ENCODE measurements around the gene RTTN.

The RTTN gene

GRCh38 chr18:70074116-70074515 lies 131.4 kb downstream of the RTTN start:
- no peak for TF ChIP-seq CTCF (IDR thresholded peaks at IDR 0.05; ENCODE audit: control extremely low read depth, extremely low read depth, low read depth, missing control alignments)
- DNase-seq (ENCODE audit: extremely low spot score), result no peak
- ChIA-PET CTCF (no interaction called here), POLR2A (no interaction called here)

GRCh38 chr18:70073432-70073831 lies 132.1 kb downstream of the RTTN start:
- TF ChIP-seq CTCF (IDR thresholded peaks at IDR 0.05; ENCODE audit: control extremely low read depth, extremely low read depth, low read depth, missing control alignments), result no peak
- DNase-seq (ENCODE audit: extremely low spot score), result no peak
- ChIA-PET CTCF (no interaction called here), POLR2A (no interaction called here)

- DNase-seq (ENCODE audit: extremely low spot score), result no peak
- peak; percentile 50 for TF ChIP-seq CTCF (IDR thresholded peaks at IDR 0.05; ENCODE audit: control extremely low read depth, extremely low read depth, low read depth, missing control alignments)
- ChIA-PET CTCF (interaction anchor here (1.3 to 1.7 kb wide), 4 partner anchors 9 to 436 kb away, joined by 3 to 4 read pairs (median 4); no protein-coding TSS in a partner anchor), POLR2A (no interaction called here)
These were observed 132.8 kb downstream of the RTTN start for GRCh38 chr18:70072678-70073077.

GRCh38 chr18:70069965-70070364 lies 135.5 kb downstream of the RTTN start:
- ChIA-PET POLR2A (no interaction called here), CTCF (interaction anchor here (1.3 to 2.8 kb wide), 4 partner anchors 10 to 55 kb away, joined by 4 to 12 read pairs (median 4); no protein-coding TSS in a partner anchor)
- DNase-seq (ENCODE audit: extremely low spot score), result no peak
- no peak for TF ChIP-seq CTCF (IDR thresholded peaks at IDR 0.05; ENCODE audit: control extremely low read depth, extremely low read depth, low read depth, missing control alignments)

- CTCF ChIA-PET, result interaction anchor here (1.4 to 2.8 kb wide), 4 partner anchors 10 to 54 kb away, joined by 4 to 12 read pairs (median 4); no protein-coding TSS in a partner anchor
- no peak for DNase-seq (ENCODE audit: extremely low spot score)
- TF ChIP-seq CTCF (IDR thresholded peaks at IDR 0.05; ENCODE audit: control extremely low read depth, extremely low read depth, low read depth, missing control alignments), result no peak
- POLR2A ChIA-PET, result no interaction called here
These were observed 136.1 kb downstream of the RTTN start for GRCh38 chr18:70069382-70069781.

GRCh38 chr18:70068981-70069380 lies 136.5 kb downstream of the RTTN start:
- CTCF ChIA-PET, result interaction anchor here (1.3 to 1.7 kb wide), 3 partner anchors 9 to 15 kb away, joined by 3 to 4 read pairs (median 4); no protein-coding TSS in a partner anchor
- no peak for TF ChIP-seq CTCF (IDR thresholded peaks at IDR 0.05; ENCODE audit: control extremely low read depth, extremely low read depth, low read depth, missing control alignments)
- DNase-seq (ENCODE audit: extremely low spot score), result no peak
- POLR2A ChIA-PET, result no interaction called here

Data from GM10248 (cell line).